Kidney epithelial cell (primary cell): ENCODE measurements around the gene ABHD12B. TPM values are rescaled to one million over a fixed set of nuclear protein-coding genes. Genes with fewer than 3 reads are reported as not detected.

Source experiments
- DNase-seq: peaks from one replicate; pipeline ENCODE4 v3.0.0-alpha.2; 2010; ENCODE audit warnings: low read depth
- H3K27me3 ChIP-seq: 2 replicates; pipeline ENCODE4 v1.6.0; 2011; ENCODE audit warnings: low read length; ENCODE audit not compliant: control insufficient read depth, insufficient read depth
- H3K36me3 ChIP-seq: 2 replicates; pipeline ENCODE4 v1.5.1; 2011; ENCODE audit warnings: low read length; ENCODE audit not compliant: control insufficient read depth, insufficient read depth
- H3K4me3 ChIP-seq: 2 replicates; pipeline ENCODE4 v1.5.1; 2011; ENCODE audit warnings: low read depth, mild to moderate bottlenecking, control low read depth, low read length
- total RNA-seq: library from RNA; depleted of rRNA; stranded (reverse); fragments of >200 nt; gene quantifications from 2 replicates; pipeline ENCODE4 v1.2.3, GENCODE V29; 2015
- TF ChIP-seq, protein P1 (sequence below): IDR thresholded peaks from 2 replicates; pipeline ENCODE4 v1.5.1; 2011; ENCODE audit warnings: mild to moderate bottlenecking, moderate library complexity, low read length, control low read depth, inconsistent platforms; ENCODE audit not compliant: insufficient read depth, poor library complexity, severe bottlenecking

The ABHD12B gene
- total RNA-seq, 1 donor from 2014 or later: not detected

DNA sequence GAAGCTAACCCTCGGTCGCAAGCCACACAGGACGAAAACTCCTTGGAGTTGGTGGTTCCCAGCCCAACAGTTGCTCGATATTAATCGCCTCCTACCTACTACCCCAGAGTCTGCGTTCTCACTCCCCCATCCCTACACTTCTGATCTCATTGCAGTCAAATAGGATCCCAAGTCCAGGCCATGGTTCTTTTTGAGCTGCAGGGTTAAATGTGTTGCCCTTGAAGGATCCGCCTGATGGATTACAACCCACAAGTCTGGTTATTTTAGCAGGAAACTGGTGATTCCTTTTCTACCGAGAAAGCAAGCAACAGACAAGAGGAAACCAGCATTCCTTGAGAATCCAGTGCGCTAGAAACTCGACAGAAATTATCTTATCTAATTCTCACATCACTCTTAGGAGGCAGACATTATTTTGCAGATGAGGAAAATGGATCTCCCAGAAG, 40.1 kb upstream of the ABHD12B start:
- no peaks in the 10 kb centered on the region for H3K27me3 ChIP-seq
- TF ChIP-seq, protein P1, sequence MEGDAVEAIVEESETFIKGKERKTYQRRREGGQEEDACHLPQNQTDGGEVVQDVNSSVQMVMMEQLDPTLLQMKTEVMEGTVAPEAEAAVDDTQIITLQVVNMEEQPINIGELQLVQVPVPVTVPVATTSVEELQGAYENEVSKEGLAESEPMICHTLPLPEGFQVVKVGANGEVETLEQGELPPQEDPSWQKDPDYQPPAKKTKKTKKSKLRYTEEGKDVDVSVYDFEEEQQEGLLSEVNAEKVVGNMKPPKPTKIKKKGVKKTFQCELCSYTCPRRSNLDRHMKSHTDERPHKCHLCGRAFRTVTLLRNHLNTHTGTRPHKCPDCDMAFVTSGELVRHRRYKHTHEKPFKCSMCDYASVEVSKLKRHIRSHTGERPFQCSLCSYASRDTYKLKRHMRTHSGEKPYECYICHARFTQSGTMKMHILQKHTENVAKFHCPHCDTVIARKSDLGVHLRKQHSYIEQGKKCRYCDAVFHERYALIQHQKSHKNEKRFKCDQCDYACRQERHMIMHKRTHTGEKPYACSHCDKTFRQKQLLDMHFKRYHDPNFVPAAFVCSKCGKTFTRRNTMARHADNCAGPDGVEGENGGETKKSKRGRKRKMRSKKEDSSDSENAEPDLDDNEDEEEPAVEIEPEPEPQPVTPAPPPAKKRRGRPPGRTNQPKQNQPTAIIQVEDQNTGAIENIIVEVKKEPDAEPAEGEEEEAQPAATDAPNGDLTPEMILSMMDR: no peak
- DNase-seq: no peak

DNA sequence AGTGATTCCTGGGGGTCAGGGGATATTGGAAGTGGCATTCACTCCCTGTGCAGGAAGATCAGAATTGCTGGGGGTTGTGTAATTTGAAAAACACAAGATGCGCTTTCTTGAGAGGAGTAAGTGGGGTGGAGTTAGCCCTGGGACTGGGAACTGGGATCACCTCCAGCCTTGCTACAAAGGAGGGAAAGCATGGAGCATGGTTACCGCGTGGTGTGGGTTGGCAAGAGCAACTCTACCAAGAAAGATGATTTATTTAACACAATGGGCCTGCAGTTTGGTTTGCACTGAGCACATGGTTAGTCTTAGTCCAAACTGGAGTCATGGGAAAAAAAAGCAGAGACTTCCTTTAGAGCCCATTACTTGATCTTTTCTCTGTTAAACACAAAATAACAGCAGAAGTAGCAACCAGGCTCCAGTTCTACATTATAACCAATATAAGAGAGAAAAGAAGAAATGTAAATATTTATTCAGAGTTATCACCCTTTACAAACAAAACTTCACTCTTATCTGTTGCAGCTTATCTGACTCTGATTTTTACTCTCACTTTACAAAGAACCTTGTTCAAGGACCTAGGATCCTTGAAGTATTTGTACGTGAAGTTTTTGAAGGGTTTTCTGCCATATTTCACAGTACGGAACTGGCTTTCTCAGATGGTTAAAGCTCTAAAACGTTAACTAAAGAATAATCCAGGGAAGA, 38.8 kb upstream of the ABHD12B start:
- H3K36me3 ChIP-seq: no peaks in the 10 kb centered on the region
- TF ChIP-seq, protein P1: no peak
- no peak overlapping the region for H3K4me3 ChIP-seq
- H3K27me3 ChIP-seq: no peaks in the 10 kb centered on the region
- no peak for DNase-seq

More for the DNA sequence above, 40.1 kb upstream of the ABHD12B start:
- Histone ChIP-seq H3K4me3 (peak overlapping the region; percentile 68), H3K36me3 (no peaks in the 10 kb centered on the region)

DNA sequence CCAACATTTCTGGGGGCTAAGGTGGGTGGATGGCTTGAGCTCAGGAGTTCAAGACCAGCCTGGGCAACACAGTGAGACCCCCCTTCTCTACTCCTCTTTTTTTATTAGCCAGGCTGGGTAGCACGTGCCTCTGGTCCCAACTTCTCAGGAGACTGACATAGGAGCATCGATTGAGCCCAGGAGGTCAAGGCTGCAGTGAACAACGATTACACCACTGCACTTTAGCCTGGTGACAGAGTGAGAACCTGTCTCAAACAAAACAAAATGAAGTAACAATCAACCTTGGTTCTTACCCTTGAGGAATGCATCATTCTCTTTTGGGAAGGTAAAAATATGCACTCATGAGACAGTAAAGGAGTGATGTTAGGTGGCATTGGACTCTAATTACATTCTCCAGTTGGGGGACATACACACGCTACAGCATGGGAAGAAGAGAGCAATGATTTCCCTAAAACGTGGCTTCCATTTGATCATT, 37.0 kb upstream of the ABHD12B start:
- TF ChIP-seq, protein P1: no peak

DNA sequence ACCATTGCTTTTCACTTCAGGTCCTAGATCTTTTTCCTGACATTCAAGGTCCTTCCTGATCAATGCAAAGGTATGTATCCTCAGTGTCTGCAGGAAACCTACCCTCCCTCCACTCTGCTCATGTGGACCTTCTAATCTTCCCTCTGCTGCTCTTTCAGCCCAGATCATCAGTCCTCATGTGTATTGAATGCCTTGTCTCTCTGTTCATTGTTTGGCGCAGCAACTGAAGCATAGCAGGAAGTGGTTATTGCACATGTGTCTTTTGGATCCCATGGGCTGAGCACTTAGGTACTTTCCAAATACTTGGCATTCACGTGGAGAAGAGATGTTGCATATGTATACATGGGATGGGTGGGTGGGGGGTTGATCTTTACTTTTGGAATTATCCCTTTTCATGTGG, 36.6 kb upstream of the ABHD12B start:
- no peaks in the 10 kb centered on the region for H3K27me3 ChIP-seq
- TF ChIP-seq, protein P1: no peak
- DNase-seq: peak; percentile 37
- no peak overlapping the region for H3K4me3 ChIP-seq
- H3K36me3 ChIP-seq: no peaks in the 10 kb centered on the region

More for the DNA sequence above, 37.0 kb upstream of the ABHD12B start:
- no peaks in the 10 kb centered on the region for H3K36me3 ChIP-seq
- no peak overlapping the region for H3K4me3 ChIP-seq
- no peaks in the 10 kb centered on the region for H3K27me3 ChIP-seq
- DNase-seq: no peak

DNA sequence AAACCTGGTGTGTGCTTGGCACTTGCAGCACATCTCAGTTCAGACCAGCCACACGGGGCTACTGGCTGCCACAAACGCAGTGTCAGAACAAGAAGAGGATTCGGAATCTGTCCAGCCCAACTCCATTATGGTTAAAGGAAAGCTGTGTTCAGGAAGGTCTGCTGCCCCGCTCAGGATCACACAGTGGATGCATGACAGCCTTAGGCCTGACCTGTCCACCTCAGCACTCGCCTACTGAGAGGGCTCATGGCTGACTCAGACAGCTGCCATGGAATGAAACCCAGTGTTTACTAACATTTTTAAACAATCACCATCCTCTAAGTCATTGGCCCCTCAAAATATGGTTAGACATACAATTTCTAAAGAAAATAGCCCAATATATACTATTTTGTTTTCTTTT, 35.3 kb upstream of the ABHD12B start:
- H3K36me3 ChIP-seq: no peaks in the 10 kb centered on the region
- no peak for DNase-seq
- no peaks in the 10 kb centered on the region for H3K27me3 ChIP-seq
- TF ChIP-seq, protein P1: no peak
- H3K4me3 ChIP-seq: no peak overlapping the region

DNA sequence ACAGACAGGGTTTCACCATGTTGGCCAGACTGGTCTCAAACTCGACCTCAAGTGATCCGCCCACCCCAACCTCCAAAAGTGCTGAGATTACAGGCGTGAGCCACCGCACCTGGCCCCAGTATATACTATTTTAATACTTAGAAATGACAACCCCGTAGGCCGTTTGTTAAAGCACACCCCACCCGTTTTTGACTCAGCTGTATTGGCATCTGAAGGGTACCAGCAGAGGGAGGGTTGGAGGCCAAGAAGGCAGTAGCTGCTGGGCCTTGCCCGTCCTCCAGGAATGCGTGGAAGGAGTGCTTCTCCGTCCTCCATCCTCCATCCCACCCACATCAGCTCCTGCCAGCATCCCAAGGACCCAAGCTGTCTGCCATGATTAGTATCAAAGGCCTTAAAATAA, 34.6 kb upstream of the ABHD12B start:
- H3K4me3 ChIP-seq: no peak overlapping the region
- no peaks in the 10 kb centered on the region for H3K36me3 ChIP-seq
- TF ChIP-seq, protein P1: no peak

More for the DNA sequence above, 34.6 kb upstream of the ABHD12B start:
- H3K27me3 ChIP-seq: no peaks in the 10 kb centered on the region
- DNase-seq: no peak
